SK-N-SH treated with all-trans-retinoic acid at 6 μM for 48 hours (cell line): ENCODE measurements around the gene CNDP1.

Experiments
- ATAC-seq: fragments of 200-7000 bp; cut with Tn5 transposase; 3 replicates; pipeline ENCODE4 v1.9.1; 2020; ENCODE audit warnings: mild to moderate bottlenecking, moderate library complexity
- ARNTL ChIP-seq: fragments of 450-650 bp; formaldehyde crosslinking; IDR thresholded peaks from 2 replicates; pipeline ENCODE4 v1.5.0; 2020; ENCODE audit warnings: low read depth, mild to moderate bottlenecking, moderate library complexity, borderline replicate concordance
- BACH2 ChIP-seq: fragments of 250-450 bp; sonication (Bioruptor Pico); IDR thresholded peaks from 2 replicates; pipeline ENCODE4 v1.9.0; 2021; ENCODE audit warnings: mild to moderate bottlenecking, borderline replicate concordance
- CSDC2 ChIP-seq: fragments of 250-450 bp; sonication (Bioruptor Pico); IDR thresholded peaks from 2 replicates; pipeline ENCODE4 v1.5.0; 2020; ENCODE audit warnings: mild to moderate bottlenecking, moderate library complexity
- ISL1 ChIP-seq: fragments of 250-450 bp; sonication (Bioruptor Pico); IDR thresholded peaks from 2 replicates; pipeline ENCODE4 v2.1.2; 2022; ENCODE audit warnings: mild to moderate bottlenecking, moderate library complexity
- OSR1 ChIP-seq: fragments of 250-450 bp; sonication (Bioruptor Pico); IDR thresholded peaks from 2 replicates; pipeline ENCODE4 v1.8.0; 2022; ENCODE audit warnings: moderate library complexity, mild to moderate bottlenecking, inconsistent platforms
- PPARA ChIP-seq: fragments of 250-450 bp; sonication (Bioruptor Pico); IDR thresholded peaks from 2 replicates; pipeline ENCODE4 v1.5.0; 2020; ENCODE audit warnings: mild to moderate bottlenecking, borderline replicate concordance
- SNAI2 ChIP-seq: fragments of 250-450 bp; sonication (Bioruptor Pico); IDR thresholded peaks from 2 replicates; pipeline ENCODE4 v1.5.0; 2020; ENCODE audit warnings: mild to moderate bottlenecking, moderate library complexity
- TCF4 ChIP-seq: fragments of 250-450 bp; sonication (Bioruptor Pico); IDR thresholded peaks from 2 replicates; pipeline ENCODE4 v1.8.0; 2021; ENCODE audit warnings: mild to moderate bottlenecking, moderate library complexity, borderline replicate concordance
- TOX ChIP-seq: fragments of 250-450 bp; sonication (Bioruptor Pico); IDR thresholded peaks from 2 replicates; pipeline ENCODE4 v1.8.0; 2021; ENCODE audit warnings: mild to moderate bottlenecking, moderate library complexity, borderline replicate concordance
- ZC3H10 ChIP-seq: fragments of 250-450 bp; sonication (Bioruptor Pico); IDR thresholded peaks from 2 replicates; pipeline ENCODE4 v1.5.1; 2021; ENCODE audit warnings: mild to moderate bottlenecking, moderate library complexity
- ZFP3 ChIP-seq: fragments of 250-450 bp; sonication (Bioruptor Pico); IDR thresholded peaks from 2 replicates; pipeline ENCODE4 v1.5.0; 2020; ENCODE audit warnings: mild to moderate bottlenecking, moderate library complexity
- ZNF565 ChIP-seq: fragments of 450-650 bp; formaldehyde crosslinking; conservative IDR thresholded peaks from 2 replicates; pipeline ENCODE4 v1.5.0; 2020; ENCODE audit warnings: low read depth, mild to moderate bottlenecking, moderate library complexity
- ZNF70 ChIP-seq: fragments of 450-650 bp; formaldehyde crosslinking; IDR thresholded peaks from 2 replicates; pipeline ENCODE4 v1.5.0; 2020; ENCODE audit warnings: mild to moderate bottlenecking, moderate library complexity
- ZNF8 ChIP-seq: fragments of 450-650 bp; formaldehyde crosslinking; IDR thresholded peaks from 2 replicates; pipeline ENCODE4 v1.5.0; 2020; ENCODE audit warnings: mild to moderate bottlenecking, moderate library complexity
- TF ChIP-seq, protein P1 (sequence below): fragments of 250-450 bp; sonication (Bioruptor Pico); IDR thresholded peaks from 2 replicates; pipeline ENCODE4 v1.8.0; 2020; ENCODE audit warnings: mild to moderate bottlenecking, moderate library complexity, borderline replicate concordance
- TF ChIP-seq, protein P2 (sequence below): fragments of 250-450 bp; sonication (Bioruptor Pico); IDR thresholded peaks from 2 replicates; pipeline ENCODE4 v1.5.1; 2020; ENCODE audit warnings: low read depth, mild to moderate bottlenecking, moderate library complexity
- TF ChIP-seq, protein P3 (sequence below): fragments of 250-450 bp; sonication (Bioruptor Pico); IDR thresholded peaks from 2 replicates; pipeline ENCODE4 v1.5.1; 2021; ENCODE audit warnings: mild to moderate bottlenecking, moderate library complexity
- TF ChIP-seq, protein P4 (sequence below): fragments of 250-450 bp; sonication (Bioruptor Pico); IDR thresholded peaks from 2 replicates; pipeline ENCODE4 v1.8.0; 2021; ENCODE audit warnings: low read depth, mild to moderate bottlenecking, moderate library complexity, borderline replicate concordance

CNDP1 gene

DNA sequence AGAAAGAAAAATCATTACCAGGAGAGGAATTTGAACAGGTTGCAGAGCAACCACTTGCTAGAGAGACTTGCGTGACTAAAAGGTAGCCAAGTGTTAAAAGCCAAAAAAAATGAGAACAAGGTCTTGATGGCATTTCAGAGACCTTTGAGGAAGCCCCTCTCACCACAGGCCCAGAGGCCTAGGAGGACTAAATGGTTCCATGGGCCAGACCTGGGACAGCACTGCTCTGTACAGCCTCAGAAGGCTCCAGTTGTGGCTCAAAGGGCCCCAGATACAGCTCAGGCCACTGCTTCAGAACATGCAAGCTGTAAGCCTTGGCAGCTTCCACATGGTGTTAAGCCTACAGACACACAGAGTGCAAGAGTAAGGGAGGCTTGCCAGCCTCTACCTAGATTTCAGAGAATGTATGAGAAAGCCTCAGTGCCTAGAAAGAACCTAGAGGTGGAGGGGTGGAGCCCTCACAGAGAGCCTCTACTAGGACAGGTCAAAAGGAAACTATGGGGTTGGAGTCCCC lies 15.3 kb downstream of the CNDP1 start:
- no peak for ATAC-seq
- TF ChIP-seq TCF4 (CRISPR knock-in tag) (no peak), ZFP3 (no peak), ZNF8 (CRISPR knock-in tag) (no peak), SNAI2 (CRISPR knock-in tag) (no peak), ZC3H10 (CRISPR knock-in tag) (no peak), PPARA (CRISPR knock-in tag) (no peak)
- TF ChIP-seq, protein P1, sequence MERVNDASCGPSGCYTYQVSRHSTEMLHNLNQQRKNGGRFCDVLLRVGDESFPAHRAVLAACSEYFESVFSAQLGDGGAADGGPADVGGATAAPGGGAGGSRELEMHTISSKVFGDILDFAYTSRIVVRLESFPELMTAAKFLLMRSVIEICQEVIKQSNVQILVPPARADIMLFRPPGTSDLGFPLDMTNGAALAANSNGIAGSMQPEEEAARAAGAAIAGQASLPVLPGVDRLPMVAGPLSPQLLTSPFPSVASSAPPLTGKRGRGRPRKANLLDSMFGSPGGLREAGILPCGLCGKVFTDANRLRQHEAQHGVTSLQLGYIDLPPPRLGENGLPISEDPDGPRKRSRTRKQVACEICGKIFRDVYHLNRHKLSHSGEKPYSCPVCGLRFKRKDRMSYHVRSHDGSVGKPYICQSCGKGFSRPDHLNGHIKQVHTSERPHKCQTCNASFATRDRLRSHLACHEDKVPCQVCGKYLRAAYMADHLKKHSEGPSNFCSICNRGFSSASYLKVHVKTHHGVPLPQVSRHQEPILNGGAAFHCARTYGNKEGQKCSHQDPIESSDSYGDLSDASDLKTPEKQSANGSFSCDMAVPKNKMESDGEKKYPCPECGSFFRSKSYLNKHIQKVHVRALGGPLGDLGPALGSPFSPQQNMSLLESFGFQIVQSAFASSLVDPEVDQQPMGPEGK (CRISPR knock-in tag), result no peak
- TF ChIP-seq, protein P2, sequence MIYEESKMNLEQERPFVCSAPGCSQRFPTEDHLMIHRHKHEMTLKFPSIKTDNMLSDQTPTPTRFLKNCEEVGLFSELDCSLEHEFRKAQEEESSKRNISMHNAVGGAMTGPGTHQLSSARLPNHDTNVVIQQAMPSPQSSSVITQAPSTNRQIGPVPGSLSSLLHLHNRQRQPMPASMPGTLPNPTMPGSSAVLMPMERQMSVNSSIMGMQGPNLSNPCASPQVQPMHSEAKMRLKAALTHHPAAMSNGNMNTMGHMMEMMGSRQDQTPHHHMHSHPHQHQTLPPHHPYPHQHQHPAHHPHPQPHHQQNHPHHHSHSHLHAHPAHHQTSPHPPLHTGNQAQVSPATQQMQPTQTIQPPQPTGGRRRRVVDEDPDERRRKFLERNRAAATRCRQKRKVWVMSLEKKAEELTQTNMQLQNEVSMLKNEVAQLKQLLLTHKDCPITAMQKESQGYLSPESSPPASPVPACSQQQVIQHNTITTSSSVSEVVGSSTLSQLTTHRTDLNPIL, result no peak

DNA sequence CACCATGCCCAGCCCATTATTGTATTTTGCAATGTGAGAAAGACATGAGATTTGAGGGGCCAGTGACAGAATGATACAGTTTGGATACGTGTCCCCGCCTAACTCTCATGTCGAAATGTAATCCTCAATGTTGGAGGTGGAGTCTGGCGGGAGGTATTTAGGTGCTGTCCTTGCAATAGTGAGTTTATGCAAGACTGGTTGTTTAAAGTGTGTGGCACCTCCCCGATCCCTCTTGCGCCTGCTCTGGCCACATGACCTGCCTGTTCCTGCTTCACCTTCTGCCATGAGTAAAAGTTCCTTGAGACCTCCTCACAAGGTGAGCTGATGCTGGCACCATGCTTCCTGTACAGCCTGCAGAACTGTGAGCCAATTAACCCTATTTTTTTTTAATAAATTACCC lies 16.6 kb downstream of the CNDP1 start:
- TF ChIP-seq, protein P1 (CRISPR knock-in tag), result no peak
- TF ChIP-seq ZFP3, result no peak
- TF ChIP-seq, all 23 proteins: peak for 0

DNA sequence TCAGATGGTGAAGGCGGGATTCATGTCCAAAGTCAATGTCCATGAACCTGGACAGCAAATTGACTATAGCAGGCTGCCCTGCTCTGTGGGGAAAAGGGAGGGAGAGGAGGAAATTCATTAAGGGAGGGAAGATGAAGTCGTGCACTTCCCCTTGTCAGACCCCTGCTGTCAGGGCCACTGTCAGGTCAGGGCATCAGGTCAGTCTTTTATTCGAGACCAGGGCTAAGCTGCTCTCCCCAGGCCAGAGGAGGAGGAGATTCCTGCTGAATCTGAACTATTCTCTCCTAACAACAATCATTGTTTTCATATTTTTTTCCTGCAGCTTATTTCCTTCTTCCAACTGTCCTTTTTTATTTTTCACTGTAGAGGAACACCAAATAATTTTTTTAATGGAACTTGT lies 17.2 kb downstream of the CNDP1 start:
- ATAC-seq, result no peak
- TF ChIP-seq, protein P2, result no peak
- TF ChIP-seq ZNF8 (CRISPR knock-in tag), result no peak
- no peak for TF ChIP-seq SNAI2 (CRISPR knock-in tag)
- TF ChIP-seq ZNF70 (CRISPR knock-in tag), result no peak
- TF ChIP-seq PPARA (CRISPR knock-in tag), result no peak
- no peak for TF ChIP-seq ZNF565
- TF ChIP-seq, protein P3, sequence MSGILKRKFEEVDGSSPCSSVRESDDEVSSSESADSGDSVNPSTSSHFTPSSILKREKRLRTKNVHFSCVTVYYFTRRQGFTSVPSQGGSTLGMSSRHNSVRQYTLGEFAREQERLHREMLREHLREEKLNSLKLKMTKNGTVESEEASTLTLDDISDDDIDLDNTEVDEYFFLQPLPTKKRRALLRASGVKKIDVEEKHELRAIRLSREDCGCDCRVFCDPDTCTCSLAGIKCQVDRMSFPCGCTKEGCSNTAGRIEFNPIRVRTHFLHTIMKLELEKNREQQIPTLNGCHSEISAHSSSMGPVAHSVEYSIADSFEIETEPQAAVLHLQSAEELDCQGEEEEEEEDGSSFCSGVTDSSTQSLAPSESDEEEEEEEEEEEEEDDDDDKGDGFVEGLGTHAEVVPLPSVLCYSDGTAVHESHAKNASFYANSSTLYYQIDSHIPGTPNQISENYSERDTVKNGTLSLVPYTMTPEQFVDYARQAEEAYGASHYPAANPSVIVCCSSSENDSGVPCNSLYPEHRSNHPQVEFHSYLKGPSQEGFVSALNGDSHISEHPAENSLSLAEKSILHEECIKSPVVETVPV (CRISPR knock-in tag), result no peak
- no peak for TF ChIP-seq OSR1 (CRISPR knock-in tag)
- no peak for TF ChIP-seq ARNTL (CRISPR knock-in tag)
- TF ChIP-seq BACH2, result no peak
- TF ChIP-seq, protein P1 (CRISPR knock-in tag), result no peak
- TF ChIP-seq CSDC2 (CRISPR knock-in tag), result no peak
- no peak for TF ChIP-seq ISL1
- TF ChIP-seq TCF4 (CRISPR knock-in tag), result no peak
- TF ChIP-seq ZFP3, result no peak

More for the DNA sequence above, 16.6 kb downstream of the CNDP1 start:
- ATAC-seq, result no peak

DNA sequence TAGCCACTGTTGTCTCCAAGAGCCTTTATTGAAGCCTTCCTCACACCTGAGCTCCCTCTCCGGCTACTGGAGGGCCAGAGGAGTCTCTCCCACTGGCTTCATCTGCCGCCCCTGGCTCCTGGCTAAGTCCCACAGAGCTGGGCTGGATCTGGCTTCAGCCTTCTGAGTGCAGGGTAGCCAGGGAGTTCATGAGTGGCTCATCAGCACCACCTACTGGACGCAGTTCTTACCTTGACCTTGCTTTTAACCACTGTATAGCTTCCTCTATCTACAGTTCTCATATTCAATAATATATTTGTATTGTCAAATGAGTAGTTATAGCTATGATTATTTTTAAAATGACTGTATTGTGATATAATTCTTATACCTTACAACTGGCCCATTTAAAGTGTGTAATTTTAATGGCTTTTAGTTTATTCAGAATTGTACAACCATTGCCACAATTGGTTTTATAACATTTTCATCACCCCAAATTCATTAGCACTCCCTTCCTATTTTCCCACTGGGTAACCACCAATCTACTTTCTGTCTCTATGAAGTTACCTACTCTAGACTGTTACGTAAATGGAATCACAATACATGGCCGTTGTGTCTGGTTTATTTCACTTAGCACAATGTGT lies 17.7 kb downstream of the CNDP1 start:
- peak; percentile 100 for ATAC-seq
- TF ChIP-seq ZNF8 (CRISPR knock-in tag) (no peak), ZNF70 (CRISPR knock-in tag) (no peak), TCF4 (CRISPR knock-in tag) (no peak), TOX (CRISPR knock-in tag) (no peak), ZNF565 (no peak), OSR1 (CRISPR knock-in tag) (no peak), PPARA (CRISPR knock-in tag) (no peak), ARNTL (CRISPR knock-in tag) (no peak), SNAI2 (CRISPR knock-in tag) (no peak), BACH2 (no peak)
- TF ChIP-seq, protein P2, result no peak
- TF ChIP-seq, protein P3 (CRISPR knock-in tag), result no peak
- TF ChIP-seq, protein P4, sequence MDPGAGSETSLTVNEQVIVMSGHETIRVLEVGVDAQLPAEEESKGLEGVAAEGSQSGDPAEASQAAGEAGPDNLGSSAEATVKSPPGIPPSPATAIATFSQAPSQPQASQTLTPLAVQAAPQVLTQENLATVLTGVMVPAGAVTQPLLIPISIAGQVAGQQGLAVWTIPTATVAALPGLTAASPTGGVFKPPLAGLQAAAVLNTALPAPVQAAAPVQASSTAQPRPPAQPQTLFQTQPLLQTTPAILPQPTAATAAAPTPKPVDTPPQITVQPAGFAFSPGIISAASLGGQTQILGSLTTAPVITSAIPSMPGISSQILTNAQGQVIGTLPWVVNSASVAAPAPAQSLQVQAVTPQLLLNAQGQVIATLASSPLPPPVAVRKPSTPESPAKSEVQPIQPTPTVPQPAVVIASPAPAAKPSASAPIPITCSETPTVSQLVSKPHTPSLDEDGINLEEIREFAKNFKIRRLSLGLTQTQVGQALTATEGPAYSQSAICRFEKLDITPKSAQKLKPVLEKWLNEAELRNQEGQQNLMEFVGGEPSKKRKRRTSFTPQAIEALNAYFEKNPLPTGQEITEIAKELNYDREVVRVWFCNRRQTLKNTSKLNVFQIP (CRISPR knock-in tag), result no peak
